Sigmoid colon (tissue), 7 donors: ENCODE results near the gene H6PD. TPM values are rescaled to one million over a fixed set of nuclear protein-coding genes. Genes with fewer than 3 reads are reported as not detected.
A peak's percentile ranks its signal among the peaks of the same experiment; 100 is the strongest.

Experiments used
- DNase-seq: peaks from one replicate; pipeline ENCODE4 v3.0.0-alpha.2; 2019
- H3K27ac ChIP-seq, 4 donors: fragments of 200-600 bp; sonication (generic); one replicate each; pipeline ENCODE4 v1.5.1; 2016 to 2019; ENCODE audit warnings: mild to moderate bottlenecking in 1 of 4
- H3K27me3 ChIP-seq, 3 donors: fragments of 200-600 bp; sonication (generic); one replicate each; pipeline ENCODE4 v1.5.1; 2019; ENCODE audit warnings: mild to moderate bottlenecking in 1 of 3
- H3K36me3 ChIP-seq, 4 donors: fragments of 200-600 bp; sonication (generic); one replicate each; pipeline ENCODE4 v1.5.1; 2016 to 2019
- H3K4me1 ChIP-seq, 4 donors: fragments of 200-600 bp; sonication (generic); one replicate each; pipeline ENCODE4 v1.5.1; 2017 to 2019
- H3K4me3 ChIP-seq, 4 donors: fragments of 200-600 bp; sonication (generic); one replicate each; pipeline ENCODE4 v1.5.1; 2017 to 2019; ENCODE audit warnings: mild to moderate bottlenecking in 2 of 4, moderate library complexity in 1 of 4
- H3K9me3 ChIP-seq, 4 donors: fragments of 200-600 bp in 3 of 4; sonication (generic) in 3 of 4; one replicate each; pipeline versions ENCODE4 v1.5.1 to v1.6.1; 2013 to 2019
- EP300 ChIP-seq, 4 donors: sonication (generic); formaldehyde crosslinking; IDR thresholded peaks; one replicate each; pipeline ENCODE4 v1.6.1; 2017; ENCODE audit warnings: antibody characterized with exemption in 4 of 4
- POLR2A ChIP-seq, 2 donors: fragments of 450-650 bp; IDR thresholded peaks; one replicate each; pipeline ENCODE4 v1.6.1; 2016; ENCODE audit warnings: antibody characterized with exemption in 2 of 2, mild to moderate bottlenecking in 2 of 2, moderate library complexity in 2 of 2
- POLR2AphosphoS5 ChIP-seq, 4 donors: sonication (generic); formaldehyde crosslinking; IDR thresholded peaks; one replicate each; pipeline ENCODE4 v1.6.1; 2017; ENCODE audit warnings: antibody characterized with exemption in 4 of 4
- WGBS, 2 donors: extraction: QIAGEN DNeasy Blood & Tissue Kit; methylation state at CpG; one replicate each; pipeline ENCODE4 v1.1.7; 2013; 5-methylcytosine and 5-hydroxymethylcytosine counted together
- intact Hi-C: fragments of 100-400 bp; cut with DNase I; formaldehyde crosslinking; loops from one replicate; pipeline ENCODE4 v1.15.1; 2023
- polyA plus RNA-seq, 3 donors: library from polyadenylated mRNA; stranded (reverse); fragments of 200-250 nt; gene quantifications; one replicate each; pipeline ENCODE4 v1.2.3, GENCODE V29; 2013
- total RNA-seq, 4 donors: library from RNA; depleted of rRNA; stranded (reverse); fragments of >200 nt; gene quantifications; one replicate each; pipeline ENCODE4 v1.1.0, GENCODE V29; 2016
- TF ChIP-seq, protein P1 (sequence below), 4 experiments: fragments of 450-650 bp in 3 of 4; fragments of 200-600 bp in 1 of 4; IDR thresholded peaks; one replicate each; pipeline ENCODE4 v1.5.1; 2016 to 2019; ENCODE audit warnings: antibody characterized with exemption in 4 of 4, mild to moderate bottlenecking in 3 of 4, moderate library complexity in 2 of 4
- donor health status: healthy with polysubstance abuse.
- donor health status: Bipolar disorder and iron deficiency.
- donor health status: healthy.

Gene H6PD
- total and polyA plus RNA-seq, 7 donors: 2.8 to 34.3 (median 23.2) TPM

DNA sequence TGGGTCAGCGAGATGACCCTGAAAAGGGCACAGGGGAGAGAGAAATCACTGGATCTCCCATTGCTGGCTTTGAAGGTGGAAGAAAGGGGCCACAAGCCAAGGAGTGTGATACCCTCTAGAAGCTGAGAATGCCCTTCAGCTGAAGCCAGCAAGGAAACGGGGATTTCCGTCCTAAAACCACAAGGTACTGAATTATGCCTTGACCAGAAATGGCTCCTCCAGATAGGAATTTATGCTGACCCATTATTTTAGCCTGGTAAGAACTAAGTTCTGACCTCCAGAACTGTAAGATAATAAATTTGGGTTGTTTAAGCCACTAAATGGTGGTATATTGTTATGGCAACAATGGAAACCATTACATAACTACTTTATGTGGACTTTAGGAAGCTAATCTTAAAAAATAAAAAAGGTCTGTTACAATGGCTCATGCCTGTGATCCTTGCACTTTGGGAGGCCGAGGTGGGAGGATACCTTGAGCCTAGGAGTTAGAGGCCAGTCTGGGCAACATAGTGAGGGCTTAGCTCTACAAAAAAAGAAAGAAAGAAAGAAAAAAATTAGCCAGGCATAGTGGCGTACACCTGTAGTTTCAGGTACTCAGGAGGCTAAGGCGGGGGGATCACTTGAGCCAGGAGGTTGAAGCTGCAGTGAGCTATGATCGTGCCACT lies 3.6 kb upstream of the H6PD start:
- Histone ChIP-seq H3K4me1 (peaks cover 0 to 22% (median 11%) of the 10 kb centered on the region in 4 donors), H3K36me3 (no peaks in the 10 kb centered on the region), H3K27me3 (no peaks in the 10 kb centered on the region), H3K9me3 (no peaks in the 10 kb centered on the region), H3K4me3 (no peak overlapping the region), H3K27ac (no peak overlapping the region)
- intact Hi-C loops: no loop called here
- WGBS, 2 donors: 87% methylated on average over 7 of the region's 7 CpGs
- TF ChIP-seq, protein P1, sequence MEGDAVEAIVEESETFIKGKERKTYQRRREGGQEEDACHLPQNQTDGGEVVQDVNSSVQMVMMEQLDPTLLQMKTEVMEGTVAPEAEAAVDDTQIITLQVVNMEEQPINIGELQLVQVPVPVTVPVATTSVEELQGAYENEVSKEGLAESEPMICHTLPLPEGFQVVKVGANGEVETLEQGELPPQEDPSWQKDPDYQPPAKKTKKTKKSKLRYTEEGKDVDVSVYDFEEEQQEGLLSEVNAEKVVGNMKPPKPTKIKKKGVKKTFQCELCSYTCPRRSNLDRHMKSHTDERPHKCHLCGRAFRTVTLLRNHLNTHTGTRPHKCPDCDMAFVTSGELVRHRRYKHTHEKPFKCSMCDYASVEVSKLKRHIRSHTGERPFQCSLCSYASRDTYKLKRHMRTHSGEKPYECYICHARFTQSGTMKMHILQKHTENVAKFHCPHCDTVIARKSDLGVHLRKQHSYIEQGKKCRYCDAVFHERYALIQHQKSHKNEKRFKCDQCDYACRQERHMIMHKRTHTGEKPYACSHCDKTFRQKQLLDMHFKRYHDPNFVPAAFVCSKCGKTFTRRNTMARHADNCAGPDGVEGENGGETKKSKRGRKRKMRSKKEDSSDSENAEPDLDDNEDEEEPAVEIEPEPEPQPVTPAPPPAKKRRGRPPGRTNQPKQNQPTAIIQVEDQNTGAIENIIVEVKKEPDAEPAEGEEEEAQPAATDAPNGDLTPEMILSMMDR (IDR thresholded peaks at IDR 0.05): no peak
- TF ChIP-seq POLR2AphosphoS5 (IDR thresholded peaks at IDR 0.05) (no peak), EP300 (IDR thresholded peaks at IDR 0.05) (no peak), POLR2A (IDR thresholded peaks at IDR 0.05) (no peak)
- no peak for DNase-seq

- H3K9me3 ChIP-seq: no peaks in the 10 kb centered on the region
- peak overlapping the region in 1 of 4 donors; percentile 4 for H3K27ac ChIP-seq
- 74 to 76% methylated on average over 13 of the region's 13 CpGs for WGBS, 2 donors
- H3K4me3 ChIP-seq: no peak overlapping the region
- H3K4me1 ChIP-seq: peaks cover 0 to 30% (median 18%) of the 10 kb centered on the region in 4 donors
- no peak for DNase-seq
- no peak for TF ChIP-seq EP300 (IDR thresholded peaks at IDR 0.05)
- no peaks in the 10 kb centered on the region for H3K36me3 ChIP-seq
- H3K27me3 ChIP-seq: no peaks in the 10 kb centered on the region
- intact Hi-C loops: no loop called here
Measured at GRCh38 chr1:9231648-9232332, 2.8 kb upstream of the H6PD start.

DNA sequence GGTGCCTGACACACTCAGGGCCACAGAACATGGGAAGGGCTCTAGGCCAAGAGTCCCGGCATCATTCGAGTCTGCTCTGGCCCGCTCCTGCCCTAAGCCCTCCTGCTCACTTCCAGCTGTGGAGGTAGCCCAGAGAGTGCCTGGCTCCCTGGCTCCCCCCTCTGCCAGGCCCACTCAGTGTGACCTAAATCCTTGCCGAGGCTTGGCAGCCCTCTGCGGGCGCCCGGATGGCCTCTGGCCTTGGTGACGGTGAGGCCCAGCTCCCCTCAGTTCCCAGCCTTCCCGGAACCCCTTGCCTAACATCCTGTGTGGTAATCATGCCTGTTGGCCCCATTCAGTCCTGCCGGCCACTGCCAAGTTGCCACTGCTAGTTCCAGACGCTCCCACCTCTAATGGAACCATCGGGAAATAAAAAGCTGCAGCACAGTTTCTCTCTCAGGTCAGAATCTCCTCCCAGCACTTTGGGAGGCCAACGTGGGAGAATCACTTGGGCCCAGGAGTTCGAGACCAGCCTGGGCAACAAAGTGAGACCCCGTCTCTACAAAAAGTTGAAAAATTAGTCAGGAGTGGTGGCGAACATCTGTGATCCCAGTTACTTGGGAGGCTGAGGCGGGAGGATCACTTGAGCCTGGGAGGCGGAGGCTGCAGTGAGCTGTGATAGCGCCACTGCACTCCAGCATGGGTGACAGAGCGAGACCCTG lies 1.2 kb upstream of the H6PD start:
- intact Hi-C loops: no loop called here
- no peaks in the 10 kb centered on the region for H3K27me3 ChIP-seq
- H3K36me3 ChIP-seq: no peaks in the 10 kb centered on the region
- H3K4me3 ChIP-seq: no peak overlapping the region
- no peaks in the 10 kb centered on the region for H3K9me3 ChIP-seq
- peak; percentile 95 for DNase-seq
- TF ChIP-seq, protein P1 (IDR thresholded peaks at IDR 0.05): no peak
- peak in 2 of 4 donors; percentile 29 to 68 for TF ChIP-seq EP300 (IDR thresholded peaks at IDR 0.05)
- no peak for TF ChIP-seq POLR2A (IDR thresholded peaks at IDR 0.05)
- TF ChIP-seq POLR2AphosphoS5 (IDR thresholded peaks at IDR 0.05): peak; percentile 61 to 82 (median 68)
- H3K4me1 ChIP-seq: peaks cover 2 to 43% (median 31%) of the 10 kb centered on the region in 4 donors
- WGBS, 2 donors: 77 to 82% methylated on average over 20 of the region's 20 CpGs
- peak overlapping the region; percentile 89 to 99 (median 91) for H3K27ac ChIP-seq

DNA sequence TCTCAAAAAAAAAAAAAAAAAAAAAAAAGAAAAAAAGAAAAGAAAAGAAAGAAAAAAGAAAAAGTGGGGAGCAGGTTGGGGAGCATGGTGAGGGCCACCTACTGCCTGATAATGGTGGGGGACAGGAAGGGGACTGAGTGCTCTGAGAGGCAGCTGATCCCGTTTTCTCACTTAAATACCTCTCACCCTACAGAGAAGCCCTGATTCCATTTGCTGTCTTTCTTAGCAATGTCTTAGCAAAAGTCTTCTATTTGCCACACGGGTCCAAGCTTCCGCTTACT lies 692 bp upstream of the H6PD start:
- intact Hi-C loops: no loop called here
- Histone ChIP-seq H3K36me3 (no peaks in the 10 kb centered on the region), H3K27ac (peak overlapping the region; percentile 89 to 99 (median 91)), H3K27me3 (no peaks in the 10 kb centered on the region), H3K4me1 (peaks cover 2 to 48% (median 34%) of the 10 kb centered on the region in 4 donors), H3K9me3 (no peaks in the 10 kb centered on the region), H3K4me3 (peak overlapping the region in 3 of 4 donors; percentile 69 to 77 (median 72))
- DNase-seq: no peak
- no peak for TF ChIP-seq POLR2A (IDR thresholded peaks at IDR 0.05)
- WGBS, 2 donors: 35 to 39% methylated on average over 3 of the region's 3 CpGs

DNA sequence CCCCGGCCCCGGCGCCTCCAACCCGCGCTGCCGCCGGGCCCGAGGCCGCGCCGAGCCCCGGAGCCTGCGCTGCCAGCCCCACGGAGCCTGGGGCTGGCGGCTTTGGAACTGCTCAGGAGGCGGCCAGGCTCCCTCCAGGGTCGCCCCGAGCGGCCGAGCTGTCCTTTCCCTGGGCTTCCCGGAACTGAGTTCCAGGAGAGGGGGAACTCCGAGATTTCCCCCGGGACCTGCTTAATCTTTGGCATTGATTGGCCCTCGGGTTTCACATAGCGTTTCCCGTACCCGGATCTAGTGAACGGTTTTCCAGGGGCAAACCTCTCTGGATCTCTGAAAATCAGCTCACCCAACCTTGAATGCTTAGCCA lies 504 bp downstream of the H6PD start:
- Histone ChIP-seq H3K27ac (peak overlapping the region; percentile 89 to 99 (median 91)), H3K27me3 (no peaks in the 10 kb centered on the region), H3K9me3 (no peaks in the 10 kb centered on the region), H3K4me1 (peaks cover 2 to 60% (median 45%) of the 10 kb centered on the region in 4 donors), H3K4me3 (peak overlapping the region; percentile 61 to 77 (median 70)), H3K36me3 (no peaks in the 10 kb centered on the region)
- WGBS, 2 donors: 0 to 1% methylated on average over 28 of the region's 28 CpGs
- TF ChIP-seq, protein P1 (IDR thresholded peaks at IDR 0.05): no peak
- TF ChIP-seq POLR2AphosphoS5 (IDR thresholded peaks at IDR 0.05) (peak in 1 of 4 donors; percentile 6), POLR2A (IDR thresholded peaks at IDR 0.05) (no peak)
- no peak for DNase-seq
- intact Hi-C loops: no loop called here
